Liver (tissue), 9 donors: ENCODE data around the gene ZNF212. TPM values are rescaled to one million over a fixed set of nuclear protein-coding genes. Genes with fewer than 3 reads are reported as not detected.

Experiments
- DNase-seq: peaks from one replicate; pipeline ENCODE4 v3.0.0-alpha.2; 2017; ENCODE audit warnings: low spot score
- H3K27ac ChIP-seq, 2 donors: one replicate each; pipeline ENCODE4 v1.7.0; 2013; ENCODE audit warnings: inconsistent platforms in 2 of 2, low read length in 2 of 2, control low read depth in 1 of 2, low read depth in 1 of 2, mild to moderate bottlenecking in 1 of 2
- H3K27me3 ChIP-seq, 4 donors: one replicate each; pipeline versions ENCODE4 v1.6.1 to v1.7.0; 2013; ENCODE audit warnings: low read length in 3 of 4, inconsistent platforms in 1 of 4, mild to moderate bottlenecking in 1 of 4, moderate library complexity in 1 of 4; ENCODE audit not compliant: control insufficient read depth in 4 of 4, insufficient read depth in 4 of 4
- H3K36me3 ChIP-seq, 4 donors: one replicate each; pipeline versions ENCODE4 v1.6.1 to v1.7.0; 2013; ENCODE audit warnings: low read length in 3 of 4, mild to moderate bottlenecking in 3 of 4, low read depth in 1 of 4, moderate library complexity in 1 of 4; ENCODE audit not compliant: control insufficient read depth in 4 of 4, insufficient read depth in 3 of 4
- H3K4me1 ChIP-seq, 4 donors: one replicate each; pipeline versions ENCODE4 v1.6.1 to v1.7.0; 2013; ENCODE audit warnings: low read length in 3 of 4, mild to moderate bottlenecking in 3 of 4, moderate library complexity in 1 of 4; ENCODE audit not compliant: control insufficient read depth in 4 of 4, insufficient read depth in 4 of 4
- H3K4me3 ChIP-seq, 3 donors: one replicate each; pipeline versions ENCODE4 v1.6.1 to v1.7.0; 2013; ENCODE audit warnings: low read length in 3 of 3, control low read depth in 1 of 3, low read depth in 1 of 3, mild to moderate bottlenecking in 1 of 3
- H3K9ac ChIP-seq, 2 donors: one replicate each; pipeline ENCODE4 v1.7.0; 2013; ENCODE audit warnings: low read length in 2 of 2, mild to moderate bottlenecking in 2 of 2, moderate library complexity in 2 of 2, control low read depth in 1 of 2, low read depth in 1 of 2
- H3K9me3 ChIP-seq, 4 donors: one replicate each; pipeline versions ENCODE4 v1.6.1 to v1.7.0; 2013; ENCODE audit warnings: low read length in 3 of 4; ENCODE audit not compliant: control insufficient read depth in 4 of 4
- ATF3 ChIP-seq: IDR thresholded peaks from 2 replicates; pipeline ENCODE4 v1.6.1; 2016; ENCODE audit warnings: antibody characterized with exemption
- CTCF ChIP-seq: fragments of 150-350 bp; IDR thresholded peaks from 2 replicates; pipeline ENCODE4 v1.5.1; 2017; ENCODE audit warnings: improper control_type of control experiment, low read depth, low read length; ENCODE audit not compliant: missing input control
- FOXA1 ChIP-seq: IDR thresholded peaks from 2 replicates; pipeline ENCODE4 v1.6.1; 2016; ENCODE audit warnings: antibody characterized with exemption
- HNF4A ChIP-seq, 2 donors: conservative IDR thresholded peaks; 2 replicates each; pipeline ENCODE4 v1.6.1; 2016; ENCODE audit warnings: antibody characterized with exemption in 2 of 2, mild to moderate bottlenecking in 2 of 2
- HNF4G ChIP-seq: IDR thresholded peaks from 2 replicates; pipeline ENCODE4 v1.6.1; 2016; ENCODE audit warnings: antibody characterized with exemption
- JUND ChIP-seq, 2 donors: IDR thresholded peaks; 2 replicates each; pipeline ENCODE4 v1.6.1; 2016; ENCODE audit warnings: antibody characterized with exemption in 2 of 2
- MAX ChIP-seq: IDR thresholded peaks from 2 replicates; pipeline ENCODE4 v1.6.1; 2016; ENCODE audit warnings: antibody characterized with exemption
- NR2F2 ChIP-seq: IDR thresholded peaks from 2 replicates; pipeline ENCODE4 v1.6.1; 2016; ENCODE audit warnings: antibody characterized with exemption
- RAD21 ChIP-seq, 2 donors: IDR thresholded peaks; 2 replicates each; pipeline ENCODE4 v1.6.1; 2016; ENCODE audit warnings: antibody characterized with exemption in 2 of 2, mild to moderate bottlenecking in 2 of 2
- REST ChIP-seq: IDR thresholded peaks from 2 replicates; pipeline ENCODE4 v1.6.1; 2016; ENCODE audit warnings: antibody characterized with exemption, mild to moderate bottlenecking
- RXRA ChIP-seq, 2 donors: IDR thresholded peaks; 2 replicates each; pipeline ENCODE4 v1.6.1; 2017 to 2018; ENCODE audit warnings: antibody characterized with exemption in 2 of 2, mild to moderate bottlenecking in 1 of 2
- SP1 ChIP-seq: IDR thresholded peaks from 2 replicates; pipeline ENCODE4 v1.6.1; 2018; ENCODE audit warnings: antibody characterized with exemption, mild to moderate bottlenecking
- TAF1 ChIP-seq: conservative IDR thresholded peaks from 2 replicates; pipeline ENCODE4 v1.6.1; 2016; ENCODE audit warnings: antibody characterized with exemption, mild to moderate bottlenecking
- YY1 ChIP-seq: IDR thresholded peaks from 2 replicates; pipeline ENCODE4 v1.6.1; 2016; ENCODE audit warnings: antibody characterized with exemption, mild to moderate bottlenecking
- WGBS: extraction: QIAGEN DNeasy Blood & Tissue Kit; methylation state at CpG from one replicate; pipeline ENCODE4 v1.1.7; 2013; 5-methylcytosine and 5-hydroxymethylcytosine counted together
- polyA plus RNA-seq, 2 donors: library from polyadenylated mRNA; stranded (reverse) in 1 of 2; unstranded in 1 of 2; fragments of 200-250 nt in 1 of 2; fragments of >200 nt in 1 of 2; fragmentation: Nextera tagmentation in 1 of 2; extraction: Ambion mirVana in 1 of 2; gene quantifications; one replicate each; pipeline versions ENCODE4 v1.2.1 to v1.2.3, GENCODE V29; 2013 to 2015
- total RNA-seq, 2 donors: library from RNA; depleted of rRNA; stranded (reverse); fragments of >200 nt; gene quantifications; one replicate each; pipeline ENCODE4 v1.2.3, GENCODE V29; 2014
- donor health status: healthy.
- donor health status: healthy.
- donor health status: healthy.
- donor health status: healthy.
- donor health status: healthy.

The ZNF212 gene
- total and polyA plus RNA-seq, 4 donors: 3.4 to 4.9 (median 3.7) TPM

- peak overlapping the region in 2 of 3 donors; percentile 1 to 34 for H3K4me3 ChIP-seq
These were observed 2.2 kb downstream of the ZNF212 start for GRCh38 chr7:149241696-149242095.

GRCh38 chr7:149245244-149245643 lies 5.8 kb downstream of the ZNF212 start:
- Histone ChIP-seq H3K9ac (no peak overlapping the region), H3K9me3 (no peaks in the 10 kb centered on the region), H3K4me1 (peaks cover 4 to 26% (median 19%) of the 10 kb centered on the region in 4 donors), H3K27ac (no peak overlapping the region), H3K27me3 (no peaks in the 10 kb centered on the region), H3K36me3 (peaks cover 0 to 3% (median 1%) of the 10 kb centered on the region in 4 donors), H3K4me3 (no peak overlapping the region)
- DNase-seq: no peak
- WGBS: 75% methylated on average over 5 of the region's 5 CpGs
- TF ChIP-seq YY1 (no peak), ATF3 (no peak), FOXA1 (no peak), HNF4G (no peak), TAF1 (no peak), JUND (IDR thresholded peaks at IDR 0.05) (no peak)

More at GRCh38 chr7:149241696-149242095, 2.2 kb downstream of the ZNF212 start:
- H3K4me1 ChIP-seq: peaks cover 4 to 36% (median 24%) of the 10 kb centered on the region in 4 donors
- no peaks in the 10 kb centered on the region for H3K36me3 ChIP-seq
- no peaks in the 10 kb centered on the region for H3K27me3 ChIP-seq
- H3K27ac ChIP-seq: peak overlapping the region in 1 of 2 donors; percentile 21
- H3K9ac ChIP-seq: no peak overlapping the region
- TF ChIP-seq HNF4A (conservative IDR thresholded peaks at IDR 0.05) (peak; percentile 35), RAD21 (IDR thresholded peaks at IDR 0.05) (no peak), JUND (IDR thresholded peaks at IDR 0.05) (no peak), SP1 (peak; percentile 18), MAX (no peak), REST (no peak), CTCF (no peak), RXRA (IDR thresholded peaks at IDR 0.05) (peak; percentile 23 to 27)
- no peak for DNase-seq
- WGBS: 40% methylated on average over 5 of the region's 5 CpGs
- no peaks in the 10 kb centered on the region for H3K9me3 ChIP-seq

GRCh38 chr7:149245744-149246143 lies 6.3 kb downstream of the ZNF212 start:
- Histone ChIP-seq H3K9me3 (no peaks in the 10 kb centered on the region), H3K27ac (no peak overlapping the region), H3K27me3 (no peaks in the 10 kb centered on the region), H3K4me1 (peaks cover 4 to 21% (median 14%) of the 10 kb centered on the region in 4 donors), H3K36me3 (peaks cover 0 to 6% (median 4%) of the 10 kb centered on the region in 4 donors), H3K9ac (no peak overlapping the region), H3K4me3 (no peak overlapping the region)
- TF ChIP-seq TAF1: no peak
- TF ChIP-seq FOXA1: no peak
- TF ChIP-seq HNF4G: no peak
- no peak for TF ChIP-seq MAX
- TF ChIP-seq NR2F2: no peak
- TF ChIP-seq HNF4A (conservative IDR thresholded peaks at IDR 0.05): no peak
- TF ChIP-seq REST: no peak
- WGBS: 79% methylated on average over 5 of the region's 5 CpGs
- no peak for DNase-seq
